IMR-90 (cell line): ENCODE results near the gene PSD2. TPM values are rescaled to one million over a fixed set of nuclear protein-coding genes. Genes with fewer than 3 reads are reported as not detected.

ENCODE experiments used
- ATAC-seq: fragments of 200-7000 bp; cut with Tn5 transposase; 2 replicates; pipeline ENCODE4 v1.9.1; 2020; ENCODE audit warnings: low read depth, mild to moderate bottlenecking, moderate library complexity
- BruUV-seq: library from RNA; stranded (reverse); fragments of 400-500 nt; replicated peaks from 2 replicates; lab custom pipeline; 2021; lab: Mats Ljungman, UMichigan
- CTCF ChIA-PET: fragments of 300-600 bp; formaldehyde crosslinking; extraction: SDS; loops from one replicate; lab custom pipeline; 2021; ENCODE audit warnings: antibody characterized with exemption; lab: Yijun Ruan, JAX
- POLR2A ChIA-PET: fragments of 300-600 bp; sonication (Branson Sonifier 250); formaldehyde crosslinking; loops from one replicate; lab custom pipeline; 2022; ENCODE audit warnings: antibody characterized with exemption; ENCODE audit not compliant: unreplicated experiment; lab: Charles Lee
- DNase-seq: peaks from one replicate; pipeline ENCODE4 v3.0.0; 2013
- H2AFZ ChIP-seq: replicated peaks from 2 replicates; pipeline ENCODE3; 2013; ENCODE audit warnings: low read length, mild to moderate bottlenecking; ENCODE audit not compliant: poor library complexity
- H2AK5ac ChIP-seq: 2 replicates; pipeline ENCODE4 v1.6.1; 2013; ENCODE audit warnings: low read depth, low read length, inconsistent platforms
- H2AK9ac ChIP-seq: replicated peaks from 2 replicates; pipeline ENCODE3; 2013; ENCODE audit warnings: mild to moderate bottlenecking, low read depth, low read length, moderate library complexity; ENCODE audit not compliant: poor library complexity
- H2BK120ac ChIP-seq: 2 replicates; pipeline ENCODE4 v1.6.1; 2013; ENCODE audit warnings: low read depth, low read length, inconsistent platforms
- H2BK15ac ChIP-seq: 3 replicates; pipeline ENCODE4 v1.6.1; 2013; ENCODE audit warnings: low read depth, low read length, inconsistent platforms
- H2BK20ac ChIP-seq: 2 replicates; pipeline ENCODE4 v1.6.1; 2013; ENCODE audit warnings: low read depth, mild to moderate bottlenecking, inconsistent platforms, low read length, moderate library complexity
- H2BK5ac ChIP-seq: 2 replicates; pipeline ENCODE4 v1.6.1; 2013; ENCODE audit warnings: mild to moderate bottlenecking, low read depth, low read length, inconsistent platforms; ENCODE audit not compliant: poor library complexity, severe bottlenecking
- H3K14ac ChIP-seq: replicated peaks from 2 replicates; pipeline ENCODE4 v1.6.1; 2013; ENCODE audit warnings: low read depth, low read length, inconsistent platforms
- H3K18ac ChIP-seq: 2 replicates; pipeline ENCODE4 v1.6.1; 2013; ENCODE audit warnings: low read depth, low read length, control low read depth
- H3K23ac ChIP-seq: 2 replicates; pipeline ENCODE4 v1.6.1; 2013; ENCODE audit warnings: low read depth, low read length, inconsistent platforms
- H3K27ac ChIP-seq: 2 replicates; pipeline ENCODE4 v1.5.1; 2013; ENCODE audit warnings: mild to moderate bottlenecking, control low read depth, low read length; ENCODE audit not compliant: insufficient read depth
- H3K27me3 ChIP-seq: 2 replicates; pipeline ENCODE4 v1.6.1; 2013; ENCODE audit warnings: low read length; ENCODE audit not compliant: control insufficient read depth, insufficient read depth
- H3K36me3 ChIP-seq: 2 replicates; pipeline ENCODE4 v1.6.1; 2013; ENCODE audit warnings: low read length, mixed read lengths; ENCODE audit not compliant: control insufficient read depth, insufficient read depth
- H3K4ac ChIP-seq: 2 replicates; pipeline ENCODE4 v1.6.1; 2013; ENCODE audit warnings: low read depth, low read length, inconsistent platforms
- H3K4me1 ChIP-seq: 2 replicates; pipeline ENCODE4 v1.6.1; 2013; ENCODE audit warnings: low read length, mixed read lengths; ENCODE audit not compliant: control insufficient read depth, insufficient read depth
- H3K4me2 ChIP-seq: 2 replicates; pipeline ENCODE4 v1.6.1; 2013; ENCODE audit warnings: low read depth, mild to moderate bottlenecking, control low read depth, low read length, moderate library complexity
- H3K4me3 ChIP-seq: 2 replicates; pipeline ENCODE4 v1.5.1; 2013; ENCODE audit warnings: low read depth, mild to moderate bottlenecking, control low read depth, low read length, moderate library complexity; ENCODE audit not compliant: insufficient read depth
- H3K56ac ChIP-seq: 2 replicates; pipeline ENCODE4 v1.6.1; 2013; ENCODE audit warnings: low read length, inconsistent platforms; ENCODE audit not compliant: insufficient read depth; ENCODE audit errors: extremely low read depth
- H3K79me1 ChIP-seq, 2 experiments: 2 replicates each; pipeline ENCODE4 v1.6.1; 2013; ENCODE audit warnings: low read length in 2 of 2, inconsistent platforms in 1 of 2, low read depth in 1 of 2
- H3K9ac ChIP-seq: 2 replicates; pipeline ENCODE4 v1.6.1; 2013; ENCODE audit warnings: low read depth, low read length, control low read depth
- H3K9me1 ChIP-seq: 2 replicates; pipeline ENCODE4 v1.6.1; 2013; ENCODE audit warnings: low read length, inconsistent platforms; ENCODE audit not compliant: insufficient read depth
- H3K9me3 ChIP-seq: 2 replicates; pipeline ENCODE4 v1.6.1; 2013; ENCODE audit warnings: low read length; ENCODE audit not compliant: control insufficient read depth, insufficient read depth
- H4K20me1 ChIP-seq: 2 replicates; pipeline ENCODE4 v1.6.1; 2013; ENCODE audit warnings: low read length, inconsistent platforms; ENCODE audit not compliant: insufficient read depth
- H4K5ac ChIP-seq: 2 replicates; pipeline ENCODE4 v1.6.1; 2013; ENCODE audit warnings: mild to moderate bottlenecking, low read depth, low read length, control low read depth
- H4K8ac ChIP-seq, 2 experiments: 2 replicates each; pipeline ENCODE4 v1.6.1; 2013; ENCODE audit warnings: low read depth in 2 of 2, low read length in 2 of 2, control low read depth in 1 of 2, inconsistent platforms in 1 of 2
- H4K91ac ChIP-seq: 2 replicates; pipeline ENCODE4 v1.6.1; 2013; ENCODE audit warnings: low read depth, low read length, inconsistent platforms; ENCODE audit not compliant: insufficient read depth
- BHLHE40 ChIP-seq: fragments of 150-350 bp; IDR thresholded peaks from 2 replicates; pipeline ENCODE4 v1.6.1; 2016; ENCODE audit warnings: mild to moderate bottlenecking, low read depth, low read length
- CTCF ChIP-seq: conservative IDR thresholded peaks from 2 replicates; pipeline ENCODE4 v1.5.1; 2012; ENCODE audit warnings: mild to moderate bottlenecking, low read depth, low read length, improper control_type of control experiment
- ELK1 ChIP-seq: fragments of 150-350 bp; IDR thresholded peaks from 2 replicates; pipeline ENCODE4 v1.6.1; 2016; ENCODE audit warnings: low read depth, mild to moderate bottlenecking, low read length, moderate library complexity, borderline replicate concordance
- MAFK ChIP-seq: IDR thresholded peaks from 2 replicates; pipeline ENCODE4 v1.6.1; 2012; ENCODE audit warnings: low read depth, low read length, improper control_type of control experiment
- MAZ ChIP-seq: IDR thresholded peaks from 2 replicates; pipeline ENCODE4 v1.6.1; 2012; ENCODE audit warnings: low read depth, mild to moderate bottlenecking, low read length, improper control_type of control experiment, moderate library complexity, borderline replicate concordance
- POLR2A ChIP-seq: IDR thresholded peaks from 2 replicates; pipeline ENCODE4 v1.6.1; 2012; ENCODE audit warnings: mild to moderate bottlenecking, low read depth, low read length
- RFX5 ChIP-seq: IDR thresholded peaks from 2 replicates; pipeline ENCODE4 v1.8.0; 2012; ENCODE audit warnings: low read depth, mild to moderate bottlenecking, low read length, moderate library complexity
- USF2 ChIP-seq: fragments of 150-350 bp; IDR thresholded peaks from 2 replicates; pipeline ENCODE4 v1.6.1; 2017; ENCODE audit warnings: mild to moderate bottlenecking, antibody characterized with exemption, low read length, low read depth
- WGBS, 2 experiments: methylation state at CpG; one replicate each; pipeline versions ENCODE4 v1.1.5 to v1.1.7; 2013; ENCODE audit warnings: missing lambda C conversion rate in 2 of 2; ENCODE audit not compliant: insufficient read length in 1 of 2; ENCODE audit errors: extremely low coverage in 2 of 2; 5-methylcytosine and 5-hydroxymethylcytosine counted together
- dilution Hi-C: fragments of 300-500 bp; cut with HindIII; formaldehyde crosslinking; loops from one replicate; pipeline ENCODE4 v1.14.3; 2018; ENCODE audit warnings: low sequenced_read_pairs; ENCODE audit not compliant: unreplicated experiment
- in situ Hi-C: fragments of 300-500 bp; cut with MboI; formaldehyde crosslinking; loops from 3 replicates; pipeline ENCODE4 v1.14.3; 2019; ENCODE audit warnings: low sequenced_read_pairs, inconsistent platforms, mixed read lengths
- intact Hi-C: fragments of 100-400 bp; cut with micrococcal nuclease; formaldehyde crosslinking; loops from 2 replicates; pipeline ENCODE4 v1.10.0; 2022
- polyA plus RNA-seq, 3 experiments: library from polyadenylated mRNA; depleted of rRNA; stranded (reverse); fragments of >200 nt; gene quantifications; 2 replicates each; pipeline ENCODE4 v1.2.3, GENCODE V29; 2012; ENCODE audit warnings: low replicate concordance in 1 of 3
- total RNA-seq: library from RNA; depleted of rRNA; stranded (reverse); fragments of >200 nt; gene quantifications from 2 replicates; pipeline ENCODE4 v1.2.3, GENCODE V29; 2012

Gene PSD2
- total and polyA plus RNA-seq, 2 of the 4 experiments (the other 2 are of a cell fraction): 0.05 TPM; not detected in 1

- DNase-seq: no peak
- no peaks in the 10 kb centered on the region for H3K9me3 ChIP-seq
- in situ Hi-C loops (no loop called here), intact Hi-C loops (no loop called here), dilution Hi-C loops (no loop called here)
- no peak overlapping the region for H2BK15ac ChIP-seq
- CTCF ChIA-PET: no interaction called here
- no TSS peak for BruUV-seq
- H3K4me2 ChIP-seq: no peak overlapping the region
- H2AK5ac ChIP-seq: no peak overlapping the region
- H3K23ac ChIP-seq: no peak overlapping the region
- 40% methylated on average over 2 of the region's 5 CpGs; no CpG with 5 or more reads in 1 of the 2 experiments for WGBS, 2 experiments
- H4K20me1 ChIP-seq: no peaks in the 10 kb centered on the region
- no peak overlapping the region for H4K91ac ChIP-seq
- no peak overlapping the region for H2BK5ac ChIP-seq
- H2BK120ac ChIP-seq: no peak overlapping the region
- no peak overlapping the region for H3K56ac ChIP-seq
- no peak overlapping the region for H2BK20ac ChIP-seq
- ATAC-seq: no peak
- H4K5ac ChIP-seq: no peak overlapping the region
- H3K4me3 ChIP-seq: no peak overlapping the region
- H3K18ac ChIP-seq: no peak overlapping the region
- peaks cover 64% of the 10 kb centered on the region for H3K27me3 ChIP-seq
- no peaks in the 10 kb centered on the region for H3K36me3 ChIP-seq
- H3K27ac ChIP-seq: no peak overlapping the region
- no peak overlapping the region for H3K14ac ChIP-seq
- H2AFZ ChIP-seq: no peak overlapping the region
- H3K9ac ChIP-seq: no peak overlapping the region
- no peaks in the 10 kb centered on the region for H3K79me1 ChIP-seq
- no peak for TF ChIP-seq ELK1
- no peak for TF ChIP-seq USF2
- TF ChIP-seq BHLHE40: no peak
- TF ChIP-seq RFX5: no peak
- no peak for TF ChIP-seq MAFK
- no peak for TF ChIP-seq CTCF
- no peak for TF ChIP-seq POLR2A
- TF ChIP-seq MAZ: no peak
- no peaks in the 10 kb centered on the region for H3K4me1 ChIP-seq
- H3K9me1 ChIP-seq: 0 out of 2 replicates have a peak, but pooled peaks cover 4% of the 10 kb centered on the region
- H2AK9ac ChIP-seq: no peak overlapping the region
- H4K8ac ChIP-seq: no peak overlapping the region
- no peak overlapping the region for H3K4ac ChIP-seq
- POLR2A ChIA-PET: no interaction called here
These were observed 59.3 kb downstream of the PSD2 start for GRCh38 chr5:139854953-139855352.
